ENCODE results near the gene GLI3. TPM values are rescaled to one million over a fixed set of nuclear protein-coding genes. Genes with fewer than 3 reads are reported as not detected.

Gene GLI3
- total RNA-seq, 3 donors from 2014 or later: 0.03 to 0.24 (median 0.13) TPM

GRCh38 chr7:41925946-41926345 is 311.1 kb downstream of the GLI3 start:
- ATAC-seq (no peak), DNase-seq (no peak)
- H3K27me3 Mint-ChIP-seq (ENCODE audit: low read depth): peaks cover 12% of the 10 kb centered on the region
- H3K4me1 Mint-ChIP-seq (ENCODE audit: low read depth): no peaks in the 10 kb centered on the region
- H3K9me3 Mint-ChIP-seq: no peaks in the 10 kb centered on the region
- H3K4me3 Mint-ChIP-seq: no peak overlapping the region
- H3K36me3 Mint-ChIP-seq (ENCODE audit: insufficient read depth): no peaks in the 10 kb centered on the region

DNA sequence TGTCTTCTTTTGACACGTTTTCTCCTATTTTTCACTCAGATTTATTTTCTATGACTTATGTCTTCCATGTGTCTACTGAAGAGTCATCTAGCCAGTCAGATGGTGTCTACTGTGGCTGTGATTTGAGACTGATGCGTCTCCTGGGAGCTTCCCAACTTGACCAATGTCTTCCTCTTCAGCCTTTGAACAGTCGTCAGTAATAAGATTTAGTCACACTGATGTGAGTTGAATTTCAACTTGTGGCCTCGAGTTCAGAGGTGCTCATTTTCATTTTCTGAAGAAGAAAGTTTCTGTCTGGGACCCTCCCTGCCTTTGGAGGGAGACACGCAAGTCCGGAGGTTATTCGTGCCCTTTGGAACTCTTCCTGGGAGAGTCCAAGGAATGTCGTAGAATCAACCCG is 312.2 kb downstream of the GLI3 start:
- Mint-ChIP-seq H3K36me3 (ENCODE audit: insufficient read depth) (no peaks in the 10 kb centered on the region), H3K4me3 (no peak overlapping the region), H3K4me1 (ENCODE audit: low read depth) (no peaks in the 10 kb centered on the region), H3K27me3 (ENCODE audit: low read depth) (peaks cover 14% of the 10 kb centered on the region), H3K9me3 (no peaks in the 10 kb centered on the region)
- DNase-seq (no peak), ATAC-seq (no peak)

GRCh38 chr7:41922373-41922772 is 314.6 kb downstream of the GLI3 start:
- ATAC-seq: no peak
- H3K9me3 Mint-ChIP-seq: no peaks in the 10 kb centered on the region
- no peak for DNase-seq
- H3K36me3 Mint-ChIP-seq (ENCODE audit: insufficient read depth): no peaks in the 10 kb centered on the region
- H3K4me1 Mint-ChIP-seq (ENCODE audit: low read depth): no peaks in the 10 kb centered on the region
- H3K27me3 Mint-ChIP-seq (ENCODE audit: low read depth): peaks cover 8% of the 10 kb centered on the region
- H3K4me3 Mint-ChIP-seq: no peak overlapping the region

- Mint-ChIP-seq H3K4me3 (no peak overlapping the region), H3K27me3 (ENCODE audit: low read depth) (peaks cover 8% of the 10 kb centered on the region), H3K36me3 (ENCODE audit: insufficient read depth) (no peaks in the 10 kb centered on the region), H3K4me1 (ENCODE audit: low read depth) (no peaks in the 10 kb centered on the region), H3K9me3 (no peaks in the 10 kb centered on the region)
- no peak for ATAC-seq
- DNase-seq: no peak
These were observed 315.5 kb downstream of the GLI3 start for GRCh38 chr7:41921453-41921981.

- no peak overlapping the region for H3K4me3 Mint-ChIP-seq
- peaks cover 5% of the 10 kb centered on the region for H3K27me3 Mint-ChIP-seq (ENCODE audit: low read depth)
- ATAC-seq: no peak
- no peak for DNase-seq
- H3K9me3 Mint-ChIP-seq: no peaks in the 10 kb centered on the region
- H3K4me1 Mint-ChIP-seq (ENCODE audit: low read depth): no peaks in the 10 kb centered on the region
- no peaks in the 10 kb centered on the region for H3K36me3 Mint-ChIP-seq (ENCODE audit: insufficient read depth)
These were observed 318.4 kb downstream of the GLI3 start for GRCh38 chr7:41918597-41918996.

- H3K4me3 Mint-ChIP-seq: no peak overlapping the region
- DNase-seq (no peak), ATAC-seq (no peak)
These were observed 320.5 kb downstream of the GLI3 start for GRCh38 chr7:41916450-41916927.

DNA sequence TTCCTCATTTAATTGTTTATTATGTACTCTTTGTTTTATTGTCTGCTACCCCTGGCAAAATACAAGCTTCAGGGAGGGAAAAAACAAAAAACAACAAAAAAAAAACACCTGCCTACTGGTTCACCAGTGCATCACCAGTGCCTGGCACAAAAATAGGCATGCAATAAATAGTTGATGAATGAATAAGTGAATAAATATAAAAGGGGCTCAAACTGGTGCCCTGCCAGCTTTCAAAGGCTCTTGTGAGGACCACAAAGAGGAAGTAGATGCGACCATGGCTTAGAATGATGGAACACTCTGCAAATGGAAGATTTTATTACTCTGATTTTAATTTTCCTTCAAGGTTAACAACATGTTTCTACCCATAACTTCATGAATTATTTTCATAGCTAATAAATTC is 321.1 kb downstream of the GLI3 start:
- Mint-ChIP-seq H3K27me3 (ENCODE audit: low read depth) (peaks cover 5% of the 10 kb centered on the region), H3K4me1 (ENCODE audit: low read depth) (no peaks in the 10 kb centered on the region), H3K9me3 (no peaks in the 10 kb centered on the region), H3K36me3 (ENCODE audit: insufficient read depth) (no peaks in the 10 kb centered on the region), H3K4me3 (no peak overlapping the region)
- DNase-seq: no peak
- no peak for ATAC-seq

More at GRCh38 chr7:41916450-41916927, 320.5 kb downstream of the GLI3 start:
- Mint-ChIP-seq H3K4me1 (ENCODE audit: low read depth) (no peaks in the 10 kb centered on the region), H3K36me3 (ENCODE audit: insufficient read depth) (no peaks in the 10 kb centered on the region), H3K9me3 (no peaks in the 10 kb centered on the region), H3K27me3 (ENCODE audit: low read depth) (peaks cover 5% of the 10 kb centered on the region)

DNA sequence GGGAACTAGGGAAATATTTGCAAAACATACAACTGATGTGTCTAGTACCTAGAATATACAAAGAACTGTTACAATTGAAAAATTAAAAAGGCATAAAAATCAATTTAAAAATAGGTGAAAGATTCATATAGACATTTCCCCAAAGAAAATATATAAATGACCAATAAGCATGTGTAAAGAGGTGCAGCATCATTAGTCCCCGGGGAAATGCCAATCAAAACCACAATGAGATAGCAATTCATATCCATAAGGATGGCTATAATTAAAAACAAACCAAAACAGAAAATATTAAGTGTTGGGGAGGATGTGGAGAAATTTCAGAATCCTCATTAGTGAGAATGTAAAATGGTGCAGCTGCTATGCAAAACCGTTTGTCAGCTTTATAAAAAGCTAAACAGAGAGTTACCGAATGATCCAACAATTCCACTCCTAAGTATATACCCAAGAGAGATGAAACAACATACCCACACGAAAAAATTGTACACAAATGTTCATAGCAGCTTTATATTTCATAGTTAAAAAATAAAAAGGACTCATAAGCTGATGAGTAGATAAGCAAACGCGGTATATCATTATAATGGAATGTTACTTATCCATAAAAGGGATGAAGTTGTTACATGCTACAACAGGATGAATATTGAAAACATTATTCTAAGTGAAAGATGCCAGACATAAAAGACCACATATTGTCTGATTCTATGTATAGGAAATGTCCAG is 324.0 kb downstream of the GLI3 start:
- Mint-ChIP-seq H3K9me3 (no peaks in the 10 kb centered on the region), H3K27me3 (ENCODE audit: low read depth) (peaks cover 6% of the 10 kb centered on the region), H3K4me1 (ENCODE audit: low read depth) (no peaks in the 10 kb centered on the region), H3K4me3 (no peak overlapping the region), H3K36me3 (ENCODE audit: insufficient read depth) (no peaks in the 10 kb centered on the region)
- no peak for ATAC-seq
- DNase-seq: no peak

DNA sequence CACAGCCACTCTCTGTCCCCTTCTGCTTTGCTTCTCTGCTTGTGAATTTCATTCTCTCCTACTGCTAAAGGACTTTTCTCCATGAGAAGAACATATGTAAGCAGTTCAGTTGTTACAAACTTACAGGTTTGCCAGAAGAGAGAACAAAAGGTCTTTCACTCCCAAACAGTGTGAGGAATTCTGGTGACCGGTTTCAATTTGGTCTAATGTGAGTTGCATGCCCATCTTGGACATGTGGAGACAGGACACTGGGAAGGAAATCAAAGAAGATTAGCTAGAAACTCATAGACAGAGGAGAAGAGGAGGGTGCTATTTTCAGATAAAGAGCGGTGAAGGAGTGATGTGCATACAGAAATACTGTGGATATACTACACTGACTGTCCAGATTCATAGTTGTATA is 324.6 kb downstream of the GLI3 start:
- DNase-seq (no peak), ATAC-seq (no peak)
- H3K27me3 Mint-ChIP-seq (ENCODE audit: low read depth): peaks cover 6% of the 10 kb centered on the region
- H3K4me1 Mint-ChIP-seq (ENCODE audit: low read depth): no peaks in the 10 kb centered on the region
- no peaks in the 10 kb centered on the region for H3K9me3 Mint-ChIP-seq
- H3K4me3 Mint-ChIP-seq: no peak overlapping the region
- H3K36me3 Mint-ChIP-seq (ENCODE audit: insufficient read depth): no peaks in the 10 kb centered on the region

GRCh38 chr7:41911792-41912191 is 325.2 kb downstream of the GLI3 start:
- H3K27me3 Mint-ChIP-seq (ENCODE audit: low read depth): peaks cover 6% of the 10 kb centered on the region
- no peaks in the 10 kb centered on the region for H3K4me1 Mint-ChIP-seq (ENCODE audit: low read depth)
- DNase-seq: no peak
- no peaks in the 10 kb centered on the region for H3K9me3 Mint-ChIP-seq
- H3K36me3 Mint-ChIP-seq (ENCODE audit: insufficient read depth): no peaks in the 10 kb centered on the region
- peak; percentile 62 to 78 for ATAC-seq
- H3K4me3 Mint-ChIP-seq: no peak overlapping the region
